Gastroesophageal sphincter (tissue), 3 donors: ENCODE data around the gene CKMT2.

Source experiments
- CTCF ChIP-seq, 4 experiments: fragments of 200-600 bp in 2 of 4; fragments of 450-650 bp in 2 of 4; sonication (generic) in 1 of 4; IDR thresholded peaks; one replicate each; pipeline ENCODE4 v1.5.1; 2017 to 2019; ENCODE audit warnings: antibody characterized with exemption in 4 of 4, mild to moderate bottlenecking in 2 of 4, moderate library complexity in 2 of 4
- EP300 ChIP-seq: sonication (generic); formaldehyde crosslinking; IDR thresholded peaks from one replicate; pipeline ENCODE4 v1.6.1; 2017; ENCODE audit warnings: antibody characterized with exemption, mild to moderate bottlenecking
- POLR2A ChIP-seq, 2 donors: fragments of 450-650 bp; IDR thresholded peaks; one replicate each; pipeline ENCODE4 v1.6.1; 2017; ENCODE audit warnings: antibody characterized with exemption in 2 of 2, mild to moderate bottlenecking in 2 of 2, moderate library complexity in 1 of 2

GRCh38 chr5:81247441-81247972 is 14.4 kb downstream of the CKMT2 start:
- no peak for TF ChIP-seq CTCF (IDR thresholded peaks at IDR 0.05)
- TF ChIP-seq POLR2A (IDR thresholded peaks at IDR 0.05), result no peak
- no peak for TF ChIP-seq EP300
